CD14-positive monocyte (primary cell): ENCODE results near the gene C19orf85. TPM values are rescaled to one million over a fixed set of nuclear protein-coding genes. Genes with fewer than 3 reads are reported as not detected.

ENCODE experiments used
- DNase-seq, 3 donors: peaks; one replicate each; pipeline ENCODE4 v3.0.0-alpha.2; 2011 to 2022
- H2AFZ ChIP-seq: 2 replicates; pipeline ENCODE4 v1.6.0; 2012; ENCODE audit warnings: mild to moderate bottlenecking, low read depth, low read length, inconsistent platforms; ENCODE audit not compliant: insufficient read depth, poor library complexity, severe bottlenecking
- H3K27ac ChIP-seq, 2 donors: 1 replicate in 1 of 2; 2 replicates in 1 of 2; pipeline ENCODE4 v1.5.1; 2012 to 2013; ENCODE audit warnings: low read length in 2 of 2, control low read depth in 1 of 2, inconsistent platforms in 1 of 2, low read depth in 1 of 2, mild to moderate bottlenecking in 1 of 2
- H3K27me3 ChIP-seq, 2 donors: one replicate each; pipeline versions ENCODE4 v1.6.0 to v1.6.1; 2011 to 2013; ENCODE audit warnings: low read length in 2 of 2; ENCODE audit not compliant: control insufficient read depth in 2 of 2, insufficient read depth in 2 of 2
- H3K36me3 ChIP-seq, 2 donors: replicated peaks in 1 of 2; 1 replicate in 1 of 2; 2 replicates in 1 of 2; pipeline versions ENCODE4 v1.5.1 to v1.6.1; 2012 to 2013; ENCODE audit warnings: low read length in 2 of 2, control low read depth in 1 of 2, inconsistent platforms in 1 of 2, mild to moderate bottlenecking in 1 of 2; ENCODE audit not compliant: insufficient read depth in 2 of 2, control insufficient read depth in 1 of 2
- H3K4me1 ChIP-seq, 2 donors: 1 replicate in 1 of 2; 2 replicates in 1 of 2; pipeline versions ENCODE4 v1.5.1 to v1.6.1; 2012 to 2013; ENCODE audit warnings: low read length in 2 of 2, control low read depth in 1 of 2, inconsistent platforms in 1 of 2, mild to moderate bottlenecking in 1 of 2, moderate library complexity in 1 of 2; ENCODE audit not compliant: insufficient read depth in 2 of 2, control insufficient read depth in 1 of 2
- H3K4me2 ChIP-seq: replicated peaks from 2 replicates; pipeline ENCODE3; 2012; ENCODE audit warnings: low read length, moderate library complexity, mild to moderate bottlenecking; ENCODE audit not compliant: poor library complexity, severe bottlenecking; ENCODE audit errors: extremely low read depth
- H3K4me3 ChIP-seq, 3 experiments: fragments of 200-600 bp in 1 of 3; sonication (generic) in 1 of 3; replicated peaks in 1 of 3; 1 replicate in 2 of 3; 2 replicates in 1 of 3; pipeline ENCODE4 v1.5.1; 2011 to 2013; ENCODE audit warnings: low read length in 3 of 3, mild to moderate bottlenecking in 3 of 3, control low read depth in 2 of 3, low read depth in 2 of 3, inconsistent platforms in 1 of 3, moderate library complexity in 1 of 3
- H3K79me2 ChIP-seq: 2 replicates; pipeline ENCODE4 v1.6.0; 2012; ENCODE audit warnings: mild to moderate bottlenecking, control low read depth, inconsistent platforms, low read length, moderate library complexity; ENCODE audit not compliant: insufficient read depth
- H3K9ac ChIP-seq: 2 replicates; pipeline ENCODE4 v1.6.0; 2017; ENCODE audit warnings: low read length, mild to moderate bottlenecking; ENCODE audit not compliant: insufficient read depth, poor library complexity, severe bottlenecking
- H3K9me3 ChIP-seq, 2 donors: replicated peaks in 1 of 2; 1 replicate in 1 of 2; 2 replicates in 1 of 2; pipeline versions ENCODE4 v1.5.1 to v1.6.1; 2012 to 2013; ENCODE audit warnings: low read length in 2 of 2, control low read depth in 1 of 2; ENCODE audit not compliant: control insufficient read depth in 1 of 2, insufficient read depth in 1 of 2
- H4K20me1 ChIP-seq: 2 replicates; pipeline ENCODE4 v1.6.0; 2012; ENCODE audit warnings: mild to moderate bottlenecking, low read length, control low read depth, moderate library complexity; ENCODE audit not compliant: insufficient read depth
- H3K27ac Mint-ChIP-seq, 7 donors: one replicate each; pipeline ENCODE4 v1.8.0; 2020; ENCODE audit warnings: mild to moderate bottlenecking in 7 of 7, mixed read lengths in 7 of 7, moderate library complexity in 6 of 7, inconsistent platforms in 2 of 7
- H3K27me3 Mint-ChIP-seq, 3 donors: one replicate each; pipeline ENCODE4 v1.8.0; 2021 to 2022; ENCODE audit warnings: low read depth in 3 of 3, mild to moderate bottlenecking in 3 of 3, mixed read lengths in 3 of 3, moderate library complexity in 3 of 3, inconsistent platforms in 1 of 3
- H3K36me3 Mint-ChIP-seq, 2 donors: one replicate each; pipeline ENCODE4 v1.8.0; 2020; ENCODE audit warnings: mixed read lengths in 2 of 2, inconsistent platforms in 1 of 2, mild to moderate bottlenecking in 1 of 2
- H3K4me1 Mint-ChIP-seq: one replicate; pipeline ENCODE4 v1.8.0; 2020; ENCODE audit warnings: mild to moderate bottlenecking, mixed read lengths
- H3K4me3 Mint-ChIP-seq, 2 donors: one replicate each; pipeline ENCODE4 v1.8.0; 2020; ENCODE audit warnings: mild to moderate bottlenecking in 2 of 2, mixed read lengths in 2 of 2, moderate library complexity in 1 of 2
- H3K9me3 Mint-ChIP-seq, 7 donors: one replicate each; pipeline ENCODE4 v1.8.0; 2020 to 2022; ENCODE audit warnings: mixed read lengths in 7 of 7, mild to moderate bottlenecking in 6 of 7, moderate library complexity in 6 of 7, inconsistent platforms in 2 of 7
- CTCF ChIP-seq: fragments of 200-600 bp; IDR thresholded peaks from one replicate; pipeline ENCODE4 v1.8.0; 2022; ENCODE audit warnings: antibody characterized with exemption, mild to moderate bottlenecking
- WGBS: methylation state at CpG from one replicate; pipeline ENCODE4 v1.1.5; 2013; ENCODE audit warnings: missing lambda C conversion rate; ENCODE audit not compliant: insufficient coverage; 5-methylcytosine and 5-hydroxymethylcytosine counted together
- intact Hi-C, 2 donors: fragments of 100-400 bp; cut with micrococcal nuclease; formaldehyde crosslinking; loops; one replicate each; pipeline versions ENCODE4 v1.15.0 to v1.15.1; 2023
- polyA plus RNA-seq, 3 donors: library from polyadenylated mRNA; depleted of rRNA in 1 of 3; unstranded in 2 of 3; stranded (reverse) in 1 of 3; fragments of 300-500 nt in 2 of 3; fragments of >200 nt in 1 of 3; fragmentation: Illumina TruSeq in 2 of 3; gene quantifications; 1 replicate in 2 of 3; 2 replicates in 1 of 3; pipeline ENCODE4 v1.2.3, GENCODE V29; 2012 to 2021

The C19orf85 gene
- polyA plus RNA-seq, 3 donors: not detected

DNA sequence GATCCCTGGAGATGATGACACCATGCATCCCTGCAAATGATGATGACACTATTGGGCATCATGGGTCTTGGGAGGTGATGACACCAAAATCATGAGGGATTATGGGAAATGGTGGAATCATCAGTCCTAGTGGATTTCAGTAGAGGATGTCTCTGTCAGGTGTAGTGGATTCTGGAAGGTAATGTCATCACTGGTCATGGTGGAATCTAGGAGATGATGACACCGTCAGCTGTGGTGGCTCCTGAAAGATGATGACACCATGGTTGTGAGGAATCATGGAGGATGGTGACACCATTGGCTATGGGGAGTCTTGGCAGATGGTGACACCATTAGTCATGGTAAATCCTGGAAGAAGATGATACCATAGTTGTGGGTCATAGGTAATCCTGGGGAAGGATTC lies 33.4 kb downstream of the C19orf85 start:
- Histone ChIP-seq H3K27ac (no peak overlapping the region), H4K20me1 (no peaks in the 10 kb centered on the region), H3K9me3 (peaks cover 0 to 13% of the 10 kb centered on the region in 2 donors), H3K27me3 (peaks cover 5 to 21% of the 10 kb centered on the region in 2 donors), H2AFZ (no peak overlapping the region), H3K4me2 (no peak overlapping the region), H3K4me3 (no peak overlapping the region), H3K36me3 (no peaks in the 10 kb centered on the region), H3K4me1 (no peaks in the 10 kb centered on the region), H3K9ac (no peak overlapping the region), H3K79me2 (no peaks in the 10 kb centered on the region)
- H3K4me3 Mint-ChIP-seq: peak overlapping the region in 1 of 2 donors; percentile 16
- peaks cover 0 to 16% (median 9%) of the 10 kb centered on the region in 7 donors for H3K9me3 Mint-ChIP-seq
- TF ChIP-seq CTCF: no peak
- no peak overlapping the region for H3K27ac Mint-ChIP-seq
- intact Hi-C loops: no loop called here
- DNase-seq: no peak
- H3K36me3 Mint-ChIP-seq: no peaks in the 10 kb centered on the region
- no peaks in the 10 kb centered on the region for H3K4me1 Mint-ChIP-seq
- 100% methylated on average over 1 of the region's 1 CpG for WGBS
- peaks cover 16 to 33% (median 26%) of the 10 kb centered on the region in 3 donors for H3K27me3 Mint-ChIP-seq

DNA sequence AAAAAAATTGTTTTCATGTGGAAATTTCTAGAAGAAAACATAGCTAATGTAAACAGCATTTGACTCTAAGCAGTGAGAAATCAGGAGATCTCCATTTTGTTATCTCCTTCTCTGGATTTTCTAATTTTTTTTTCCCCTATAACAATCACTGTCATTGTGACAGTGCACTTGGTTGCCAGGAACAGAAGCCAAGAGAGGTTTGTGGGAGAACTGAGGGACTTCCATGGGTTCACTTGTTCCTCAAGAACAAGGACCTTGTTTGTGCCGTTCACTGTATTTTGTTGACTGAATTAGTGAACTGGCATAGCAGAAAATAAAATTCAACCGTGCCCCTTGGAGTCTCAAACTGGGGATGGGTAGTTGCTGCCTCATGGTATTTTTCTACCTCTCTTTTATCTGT lies 38.5 kb downstream of the C19orf85 start:
- WGBS: 80% methylated on average over 1 of the region's 2 CpGs
- H3K9me3 ChIP-seq: peaks cover 0 to 11% of the 10 kb centered on the region in 2 donors
- H3K36me3 Mint-ChIP-seq: no peaks in the 10 kb centered on the region

More for the DNA sequence above, 38.5 kb downstream of the C19orf85 start:
- no peak for TF ChIP-seq CTCF
- Histone ChIP-seq H2AFZ (no peak overlapping the region), H3K4me1 (no peaks in the 10 kb centered on the region), H3K27me3 (no peaks in the 10 kb centered on the region), H3K27ac (no peak overlapping the region), H3K4me2 (no peak overlapping the region), H3K4me3 (no peak overlapping the region), H3K79me2 (no peaks in the 10 kb centered on the region), H4K20me1 (no peaks in the 10 kb centered on the region), H3K36me3 (no peaks in the 10 kb centered on the region), H3K9ac (no peak overlapping the region)
- H3K27me3 Mint-ChIP-seq: peaks cover 10 to 31% (median 14%) of the 10 kb centered on the region in 3 donors
- DNase-seq: no peak
- H3K4me3 Mint-ChIP-seq: no peak overlapping the region
- no peaks in the 10 kb centered on the region for H3K4me1 Mint-ChIP-seq
- intact Hi-C loops: loop anchor here in 1 of 2 donors (10.0 kb wide), 1 partner anchor 281 kb away; the partner anchor contains the start of gene TNNT1
- H3K27ac Mint-ChIP-seq: no peak overlapping the region
- peaks cover 0 to 12% (median 6%) of the 10 kb centered on the region in 7 donors for H3K9me3 Mint-ChIP-seq
